EH (cell line): ENCODE measurements around the gene SSRP1.
A peak's percentile ranks its signal among the peaks of the same experiment; 100 is the strongest.
"Not testable (repeated sequence)": the region's sequence is repeated elsewhere in the genome, so short reads cannot be mapped to it uniquely, and the experiment has no call there.

Experiments used
- DNase-seq: peaks from one replicate; pipeline ENCODE4 v3.0.0-alpha.2; 2015; ENCODE audit warnings: low read depth

Gene SSRP1, protein sequence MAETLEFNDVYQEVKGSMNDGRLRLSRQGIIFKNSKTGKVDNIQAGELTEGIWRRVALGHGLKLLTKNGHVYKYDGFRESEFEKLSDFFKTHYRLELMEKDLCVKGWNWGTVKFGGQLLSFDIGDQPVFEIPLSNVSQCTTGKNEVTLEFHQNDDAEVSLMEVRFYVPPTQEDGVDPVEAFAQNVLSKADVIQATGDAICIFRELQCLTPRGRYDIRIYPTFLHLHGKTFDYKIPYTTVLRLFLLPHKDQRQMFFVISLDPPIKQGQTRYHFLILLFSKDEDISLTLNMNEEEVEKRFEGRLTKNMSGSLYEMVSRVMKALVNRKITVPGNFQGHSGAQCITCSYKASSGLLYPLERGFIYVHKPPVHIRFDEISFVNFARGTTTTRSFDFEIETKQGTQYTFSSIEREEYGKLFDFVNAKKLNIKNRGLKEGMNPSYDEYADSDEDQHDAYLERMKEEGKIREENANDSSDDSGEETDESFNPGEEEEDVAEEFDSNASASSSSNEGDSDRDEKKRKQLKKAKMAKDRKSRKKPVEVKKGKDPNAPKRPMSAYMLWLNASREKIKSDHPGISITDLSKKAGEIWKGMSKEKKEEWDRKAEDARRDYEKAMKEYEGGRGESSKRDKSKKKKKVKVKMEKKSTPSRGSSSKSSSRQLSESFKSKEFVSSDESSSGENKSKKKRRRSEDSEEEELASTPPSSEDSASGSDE

DNA sequence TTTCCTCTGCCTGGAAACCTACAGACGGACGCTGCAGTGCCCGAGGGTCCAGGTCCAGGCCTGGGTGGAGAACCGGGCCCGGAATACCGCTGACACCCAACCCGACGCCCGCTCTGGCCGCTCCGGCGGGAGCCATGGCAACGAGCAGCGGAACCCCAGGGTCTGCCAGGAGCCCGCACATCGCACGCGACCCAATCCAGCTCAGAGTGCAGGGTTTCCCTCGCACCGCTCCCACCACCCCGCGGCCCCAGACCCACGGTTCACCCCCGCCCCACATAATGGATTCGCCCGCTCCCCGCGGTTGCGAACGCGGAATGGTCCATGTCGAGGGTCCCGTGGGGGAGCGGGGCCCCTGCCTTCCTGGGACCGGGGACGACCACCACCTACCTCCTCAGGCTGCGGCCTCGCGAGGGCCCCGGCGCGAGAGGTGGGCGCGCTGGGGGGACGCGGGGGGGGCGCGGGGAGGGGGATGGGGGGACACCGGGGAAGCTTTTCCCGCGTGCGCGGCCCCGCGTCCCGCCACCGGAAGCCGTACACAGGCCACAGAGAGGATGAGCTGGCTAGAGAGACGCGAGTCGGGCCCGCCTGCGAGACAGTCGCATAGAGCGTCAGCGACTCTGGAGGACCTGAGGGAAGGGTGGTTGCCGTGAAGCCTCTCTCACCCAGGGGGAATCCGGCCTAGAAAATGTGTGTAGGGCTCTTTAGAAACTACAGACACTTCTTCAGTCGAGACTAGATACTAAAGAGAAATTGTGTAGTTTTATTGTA is at the start of gene SSRP1:
Gene SSRP1 (minus strand): TSS at position 550 of the 768 bp plus-strand sequence. CDS start 771 bp downstream, outside the sequence.
- peak; percentile 88 for DNase-seq

DNA sequence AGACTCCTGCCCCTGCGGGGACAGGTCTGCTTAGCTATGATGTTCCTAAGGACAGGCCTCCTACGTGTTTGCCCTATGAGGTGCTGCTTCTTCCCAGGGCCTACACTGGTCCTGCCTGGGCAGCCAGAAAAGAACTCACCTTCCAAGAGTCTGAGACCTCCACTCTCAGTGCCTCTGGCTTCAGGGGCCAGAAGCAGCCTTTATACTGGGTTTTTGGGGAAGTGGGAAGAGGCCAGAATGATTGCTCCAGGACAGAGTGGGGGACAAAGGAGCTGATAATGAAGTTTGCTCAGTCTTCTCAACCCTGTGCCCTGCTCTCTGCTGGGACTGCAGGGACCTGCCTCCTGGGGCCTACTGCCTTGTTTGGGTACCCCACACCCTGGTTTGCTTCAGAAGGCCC is 45.3 kb upstream of the SSRP1 start, which contains the start of gene PRG3:
Gene PRG3 (minus strand): TSS at position 176 of the 400 bp plus-strand sequence. CDS start 442 bp downstream, outside the sequence.
- no peak for DNase-seq

DNA sequence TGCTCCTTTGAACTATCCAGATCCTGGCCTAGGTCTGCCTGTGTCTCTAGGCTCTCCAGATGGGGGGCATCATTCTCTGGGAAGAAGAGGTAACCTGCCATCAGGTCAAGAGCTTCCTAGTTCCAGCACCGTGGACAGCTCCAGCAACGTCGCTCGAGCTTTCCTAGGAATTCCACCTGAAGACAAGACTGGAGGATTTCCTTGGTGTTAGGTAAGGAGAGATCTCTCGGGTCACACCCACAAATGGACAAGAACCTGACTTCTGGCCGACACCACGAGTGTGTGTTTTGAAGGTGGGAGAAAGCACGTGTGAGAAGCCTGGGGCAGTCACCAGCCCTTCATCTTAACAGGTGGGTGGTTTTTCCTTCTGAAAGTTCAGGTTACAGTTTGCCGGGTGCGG is 44.0 kb upstream of the SSRP1 start:
- DNase-seq = peak; percentile 38

DNA sequence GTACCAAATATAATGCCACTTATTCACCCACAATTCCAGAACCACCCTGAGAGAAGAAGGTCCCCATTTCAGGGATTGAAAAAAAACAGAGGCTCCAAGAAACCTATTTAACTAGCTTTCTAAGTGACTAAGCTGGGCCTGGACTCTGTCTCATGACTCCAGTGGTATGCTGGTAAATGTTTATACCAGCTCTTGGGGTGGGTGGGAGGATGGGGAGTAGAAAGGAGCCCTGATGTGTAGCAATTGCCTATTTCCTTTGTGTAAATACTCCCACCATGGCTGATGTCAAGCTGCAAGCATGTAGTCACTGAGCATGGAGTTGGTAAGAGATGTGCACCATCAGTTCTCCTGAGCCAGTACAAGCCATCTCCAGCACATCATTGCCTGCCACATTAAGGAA is 42.5 kb upstream of the SSRP1 start:
- DNase-seq = peak; percentile 16

DNA sequence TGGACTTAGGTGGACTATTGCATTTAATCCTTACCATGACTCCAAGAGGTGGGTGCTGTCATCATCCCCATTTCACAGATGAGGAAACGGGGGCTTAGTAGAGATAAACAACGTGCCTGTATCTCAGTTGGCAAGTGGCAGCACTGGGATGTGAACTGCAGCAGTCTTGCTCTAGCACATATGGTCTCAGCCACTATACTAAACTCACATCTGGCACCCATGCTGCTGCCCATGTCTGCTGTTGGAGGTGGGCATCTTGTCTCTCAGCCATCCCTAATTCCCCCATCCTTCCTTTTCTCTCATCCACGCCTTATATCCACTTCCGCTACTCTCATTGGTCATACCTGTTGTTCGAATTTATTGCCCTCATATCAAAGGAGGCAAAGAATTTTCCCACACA is 41.4 kb upstream of the SSRP1 start:
- peak; percentile 8 for DNase-seq

DNA sequence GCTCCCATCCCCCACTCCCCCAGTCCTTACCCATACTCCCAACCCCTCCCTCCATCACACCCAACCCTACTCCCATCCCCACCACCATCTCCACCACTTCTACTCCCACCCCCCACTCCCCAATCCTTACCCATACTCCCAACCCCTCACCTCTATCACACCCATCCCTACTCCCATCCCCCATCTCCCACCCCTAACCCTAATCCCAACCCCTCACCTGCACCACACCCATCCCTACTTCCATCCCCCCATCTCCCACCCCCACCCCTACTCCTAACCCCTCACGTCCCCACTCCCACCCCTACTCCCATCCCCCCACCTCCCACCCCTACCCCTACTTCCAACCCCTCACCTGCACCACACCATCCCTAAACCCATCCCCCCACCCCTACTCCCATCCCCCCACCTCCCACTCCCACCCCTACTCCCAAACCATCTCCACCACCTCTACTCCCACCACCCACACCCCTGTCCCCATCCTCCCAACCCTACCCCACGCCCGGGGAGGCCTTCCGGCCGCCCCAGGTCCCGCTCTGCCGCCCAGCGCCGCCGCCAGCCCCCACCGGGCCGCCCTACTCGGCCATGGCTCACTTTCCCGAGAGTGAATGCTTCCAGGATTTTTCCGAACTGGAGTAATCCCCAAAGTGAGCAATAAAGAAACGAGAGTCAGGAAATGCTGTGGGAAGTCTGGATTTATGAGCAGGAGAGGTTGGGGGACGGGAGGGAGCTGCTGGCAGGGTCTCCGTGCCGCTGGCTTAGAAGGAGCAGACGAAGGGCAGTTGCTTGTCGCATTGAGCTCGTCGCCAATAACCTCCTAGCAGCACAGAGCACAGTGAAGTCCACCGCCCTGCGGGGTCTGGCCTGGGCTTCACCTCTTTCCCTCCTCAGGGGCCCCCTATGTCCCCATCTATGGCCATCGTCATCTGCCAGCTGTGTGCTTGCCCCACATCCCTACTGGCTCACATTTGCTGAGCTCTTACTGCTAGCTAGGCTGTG is 40.7 kb upstream of the SSRP1 start:
- no peak for DNase-seq

DNA sequence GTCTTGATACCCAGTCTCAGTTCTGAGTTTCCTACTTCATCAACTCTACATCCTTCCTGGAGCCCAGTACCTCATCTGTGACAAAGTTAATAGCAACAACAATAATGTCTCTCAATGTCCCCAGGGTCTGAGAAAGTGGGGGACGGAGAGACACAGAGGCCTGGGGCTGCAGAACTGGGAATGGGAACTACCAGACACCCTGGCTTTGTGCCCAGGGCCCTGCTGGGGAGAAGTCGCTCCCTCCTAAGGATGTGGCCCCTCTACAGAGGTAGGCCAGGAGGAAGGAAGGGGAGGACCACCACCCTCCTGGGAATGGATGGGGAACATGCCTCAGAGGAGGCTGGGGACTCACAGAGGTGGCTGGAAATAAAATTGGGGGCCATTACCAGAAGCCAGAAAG is 39.8 kb upstream of the SSRP1 start:
- no peak for DNase-seq

DNA sequence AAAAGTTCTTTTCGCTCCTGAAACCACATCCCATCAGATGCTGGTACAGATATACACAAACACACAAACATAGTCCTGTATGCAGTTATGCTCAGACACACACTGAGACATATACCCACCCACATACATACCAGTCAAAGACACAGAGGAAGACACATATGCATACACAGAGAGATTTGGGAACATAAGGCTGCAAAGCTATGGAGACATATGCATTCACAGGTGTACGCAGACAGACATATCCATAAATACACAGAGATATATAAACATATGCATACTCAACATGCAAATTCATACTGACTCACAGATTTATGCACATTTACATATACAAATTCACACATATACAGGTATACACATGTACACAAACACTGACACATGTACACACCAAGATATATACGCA is 39.3 kb upstream of the SSRP1 start:
- DNase-seq = no peak

DNA sequence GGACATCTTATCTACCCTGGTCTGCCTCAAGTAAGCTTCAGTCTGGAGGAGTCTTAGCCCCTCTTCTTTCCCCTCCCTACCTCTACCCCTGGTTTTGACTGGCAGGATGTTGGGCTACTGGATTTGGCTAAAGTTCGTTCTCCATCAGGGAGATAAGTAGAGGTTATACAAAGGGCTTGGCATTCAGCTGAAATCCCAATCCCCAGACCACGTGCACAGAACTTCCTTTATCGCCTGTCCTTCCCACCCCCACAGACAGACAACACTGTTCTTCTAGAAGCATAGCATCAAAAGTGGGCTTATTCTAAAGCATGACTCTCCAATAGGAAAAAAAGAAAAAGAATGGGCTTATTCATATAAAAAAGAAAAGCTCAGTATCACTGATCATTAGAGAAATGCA is 37.5 kb upstream of the SSRP1 start:
- DNase-seq = no peak

DNA sequence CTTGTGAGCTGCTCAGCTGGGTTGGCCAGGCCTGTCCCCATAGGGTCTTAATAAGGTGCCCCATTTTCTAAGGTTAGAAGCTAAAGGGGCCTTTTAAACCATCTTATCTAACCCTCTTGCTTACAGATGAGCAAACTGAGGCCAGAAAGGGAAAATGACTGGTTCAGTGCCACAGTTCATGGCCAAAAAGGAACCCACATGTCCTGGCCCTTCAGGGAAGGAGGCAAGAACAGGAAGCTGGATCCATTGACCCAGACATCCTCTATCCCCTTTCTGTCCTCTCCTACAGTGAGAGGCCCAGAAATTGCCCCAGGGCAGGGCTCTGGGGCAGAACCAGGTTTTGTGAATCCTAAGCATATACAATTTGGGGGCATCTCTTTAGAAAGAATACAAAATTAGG is 35.2 kb upstream of the SSRP1 start:
- no peak for DNase-seq

DNA sequence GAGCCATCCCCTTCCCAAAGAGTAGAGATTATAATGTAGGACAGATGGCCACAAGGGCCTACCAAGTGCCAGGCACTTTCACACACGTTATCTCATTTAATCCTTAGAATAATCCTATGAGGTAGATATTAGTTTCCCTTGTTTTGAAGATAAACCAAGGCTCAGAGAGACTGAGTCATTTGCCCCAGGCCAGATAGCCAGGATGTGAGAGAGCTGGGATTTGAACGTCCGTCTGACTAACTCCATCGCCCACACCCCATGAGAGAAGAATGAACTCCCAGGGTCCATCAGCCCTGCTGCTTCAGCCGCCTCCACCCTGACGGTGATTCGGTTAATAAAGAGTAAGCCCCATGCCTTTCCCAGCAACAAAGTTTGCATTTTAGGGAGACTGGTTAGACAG is 34.6 kb upstream of the SSRP1 start:
- peak; percentile 78 for DNase-seq

DNA sequence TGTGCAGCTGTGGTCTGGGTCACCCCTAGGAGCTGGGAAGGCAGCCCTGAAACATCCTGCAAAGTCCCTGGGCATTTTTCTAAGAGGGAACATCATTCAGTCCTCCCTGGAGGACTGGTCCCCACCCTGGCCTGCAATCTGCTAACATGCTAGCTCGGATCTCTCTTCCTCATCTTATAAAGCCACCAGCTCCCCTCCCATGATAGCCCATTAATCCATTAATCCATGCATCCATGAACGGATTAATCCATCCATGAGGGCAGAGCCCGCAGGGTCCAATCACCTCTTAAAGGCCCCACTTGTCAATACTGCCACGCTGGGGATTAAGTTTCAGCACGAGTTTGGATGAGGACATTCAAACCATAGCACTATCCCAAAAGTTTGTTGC is 33.1 kb upstream of the SSRP1 start:
- DNase-seq = no peak

DNA sequence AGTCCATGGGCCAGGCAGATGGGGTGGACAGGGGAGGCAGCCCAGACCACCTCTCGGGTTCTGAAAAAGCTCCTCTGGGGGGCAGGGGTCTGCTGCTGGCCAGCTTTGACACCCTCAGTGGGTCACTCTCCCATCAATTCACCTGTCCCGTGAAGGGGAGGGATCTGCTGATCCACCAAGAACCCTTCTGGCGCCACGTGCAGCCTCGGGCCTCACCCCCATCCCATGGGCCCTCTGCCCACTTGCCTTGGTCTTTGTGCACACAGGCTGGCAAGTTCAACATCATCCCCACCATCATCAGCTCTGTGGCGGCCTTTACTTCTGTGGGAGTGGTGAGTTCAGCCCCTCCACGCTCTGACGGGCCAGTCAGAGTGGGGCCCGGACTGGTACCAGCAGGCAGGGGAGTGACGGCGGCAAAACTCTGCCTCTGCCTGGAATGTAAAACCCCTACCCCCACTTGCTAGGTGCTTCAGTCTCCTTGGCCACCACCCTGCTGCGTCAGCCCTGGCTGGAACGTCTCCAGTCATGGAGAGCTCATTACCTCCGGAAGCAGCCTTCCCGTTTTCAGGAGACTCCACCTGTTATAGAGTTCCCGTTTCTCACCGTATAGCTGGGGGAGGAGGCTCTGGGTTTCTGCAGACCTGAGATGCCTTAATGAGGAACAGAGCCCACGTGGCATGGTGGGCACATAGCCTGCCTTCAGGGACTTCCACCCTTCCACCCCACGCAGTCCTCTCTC is 32.6 kb upstream of the SSRP1 start:
- no peak for DNase-seq

DNA sequence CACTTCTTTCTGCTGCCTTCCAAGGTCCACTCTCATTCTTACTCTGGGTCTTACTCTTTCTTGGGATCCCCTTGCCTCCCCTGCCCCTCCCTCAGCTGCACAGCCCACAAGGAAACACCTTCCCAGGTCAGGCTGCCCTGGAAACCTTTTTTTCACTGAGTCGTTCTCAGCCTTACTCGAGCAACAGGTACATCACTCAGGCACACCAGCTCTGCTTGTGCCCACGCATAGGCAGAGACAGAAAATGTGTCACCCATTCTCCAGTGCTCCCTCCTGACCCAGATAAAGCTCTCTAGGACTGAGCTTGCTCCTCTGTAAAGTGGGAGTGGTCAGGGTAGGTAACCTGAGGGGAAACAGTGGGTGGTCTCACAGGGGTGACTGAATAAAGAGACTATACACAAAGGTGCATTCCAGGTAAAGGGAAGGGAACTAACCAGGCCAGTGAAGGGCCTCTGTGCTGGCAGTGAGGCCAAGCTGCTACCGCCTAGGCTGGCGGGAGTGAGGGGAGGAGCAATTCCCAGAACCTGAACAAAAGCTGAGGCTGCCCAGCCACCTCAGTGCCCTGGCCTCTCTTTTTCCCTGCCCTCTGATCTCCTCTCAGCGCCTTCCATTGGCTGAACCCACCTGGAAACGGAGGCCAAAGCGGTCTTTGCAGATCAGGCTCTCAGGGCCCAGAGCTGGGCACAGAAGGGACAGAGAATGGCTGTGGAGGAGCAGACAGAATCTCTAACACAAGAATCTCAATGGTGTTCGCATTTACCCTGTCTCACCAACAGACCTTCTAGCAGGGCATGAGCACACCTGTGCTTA is 29.4 kb upstream of the SSRP1 start:
- no peak for DNase-seq

DNA sequence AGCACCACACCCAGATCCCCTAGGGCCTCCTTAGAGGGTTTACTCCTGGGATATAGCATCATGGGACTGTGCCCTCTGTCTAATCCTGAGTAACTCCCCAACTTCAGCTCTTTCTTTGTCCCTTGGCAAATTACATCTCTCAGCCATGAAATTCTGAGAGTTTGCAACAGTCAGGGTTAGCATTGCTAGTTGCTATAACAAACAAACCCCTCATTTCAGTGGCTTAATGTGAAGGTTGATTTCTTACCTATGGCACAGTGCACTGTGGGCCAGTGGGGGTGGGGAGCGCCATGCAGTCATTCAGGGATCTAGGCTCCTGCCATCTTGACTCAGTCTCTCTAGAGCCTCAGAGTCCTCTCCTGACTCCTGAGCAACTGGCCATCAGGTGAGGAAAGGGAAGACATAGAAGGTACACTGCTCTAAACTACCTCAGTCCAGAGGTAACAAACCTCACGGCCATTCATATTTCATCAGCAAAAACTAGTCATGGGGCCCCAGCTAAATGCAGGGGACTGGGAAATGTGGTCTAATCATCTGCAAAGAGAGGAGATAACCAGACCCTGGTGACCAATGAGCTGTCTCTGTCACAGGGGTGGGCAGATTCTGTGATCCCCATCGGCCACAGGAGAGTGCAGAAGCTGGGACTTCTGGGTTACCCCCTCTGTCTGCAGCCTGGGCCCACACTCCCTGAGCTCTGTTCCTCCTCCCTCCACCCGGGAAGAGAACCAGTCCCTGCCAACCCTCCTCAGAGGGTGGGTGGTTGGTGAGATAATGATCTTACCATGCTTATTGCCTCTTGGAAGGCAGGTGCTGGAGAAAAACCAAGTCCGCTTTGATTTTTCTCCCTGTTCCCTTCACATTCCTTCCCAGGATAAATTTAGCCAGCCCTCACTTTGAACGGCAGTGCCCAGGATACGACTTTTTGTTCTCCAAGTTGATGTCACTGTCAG is 27.7 kb upstream of the SSRP1 start:
- no peak for DNase-seq

DNA sequence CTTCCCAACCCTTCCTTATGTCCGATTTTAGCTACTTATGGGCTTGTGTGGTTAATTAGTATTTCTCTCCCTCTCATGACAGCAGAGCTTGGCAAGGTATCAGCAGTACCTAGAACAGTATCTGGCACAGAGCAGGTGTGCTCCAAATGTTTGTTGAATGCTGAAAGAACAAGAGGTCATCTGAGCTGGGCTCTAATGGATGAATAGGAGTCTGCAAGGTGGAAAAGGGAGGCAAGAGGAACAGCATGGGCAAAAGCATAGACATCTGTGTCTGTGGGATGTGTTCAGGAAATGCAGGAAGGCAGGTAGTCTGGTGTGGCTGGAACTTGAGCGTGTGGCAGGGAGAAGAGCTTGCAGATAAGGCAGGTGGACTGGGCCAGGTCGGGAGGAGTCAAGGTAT is 26.2 kb upstream of the SSRP1 start:
- DNase-seq = no peak

DNA sequence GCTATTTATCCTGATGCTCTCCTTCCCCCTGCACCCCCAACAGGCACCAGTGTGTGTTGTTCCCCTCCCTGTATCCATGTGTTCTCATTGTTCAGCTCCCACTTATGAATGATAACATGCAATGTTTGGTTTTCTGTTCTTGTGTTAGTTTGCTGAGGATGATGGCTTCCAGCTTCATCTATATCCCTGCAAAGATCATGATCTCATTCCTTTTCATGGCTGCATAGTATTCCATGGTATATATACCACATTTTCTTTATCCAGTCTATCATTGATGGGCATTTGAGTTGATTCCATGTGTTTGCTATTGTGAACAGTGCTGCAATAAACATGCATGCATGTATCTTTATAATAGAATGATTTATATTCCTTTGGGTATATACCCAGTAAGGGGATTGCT is 25.7 kb upstream of the SSRP1 start:
- DNase-seq = not testable (repeated sequence)

DNA sequence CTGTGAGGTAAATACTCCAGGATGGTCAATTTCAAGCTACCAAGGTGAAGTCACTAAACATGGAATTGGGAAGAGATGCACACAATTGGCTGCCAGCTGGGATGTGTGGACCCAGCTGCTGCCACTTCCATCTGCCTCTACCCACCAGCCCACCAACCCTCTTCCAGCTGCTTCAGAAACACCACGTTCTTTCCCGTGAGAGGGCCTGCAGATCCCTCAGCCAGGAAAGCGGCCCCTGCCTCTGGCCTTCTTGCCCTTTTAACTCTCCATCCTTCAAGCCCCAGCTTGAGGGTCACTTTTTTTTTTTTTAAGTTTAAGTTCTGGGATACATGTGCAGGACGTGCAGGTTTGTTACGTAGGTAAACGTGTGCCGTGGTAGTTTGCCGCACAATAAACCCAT is 25.3 kb upstream of the SSRP1 start:
- no peak for DNase-seq
